ENCODE data around the gene NDUFB4.

GRCh38 chr3:120596853-120597223 lies 702 bp downstream of the NDUFB4 start:
- TF ChIP-seq, protein P1, sequence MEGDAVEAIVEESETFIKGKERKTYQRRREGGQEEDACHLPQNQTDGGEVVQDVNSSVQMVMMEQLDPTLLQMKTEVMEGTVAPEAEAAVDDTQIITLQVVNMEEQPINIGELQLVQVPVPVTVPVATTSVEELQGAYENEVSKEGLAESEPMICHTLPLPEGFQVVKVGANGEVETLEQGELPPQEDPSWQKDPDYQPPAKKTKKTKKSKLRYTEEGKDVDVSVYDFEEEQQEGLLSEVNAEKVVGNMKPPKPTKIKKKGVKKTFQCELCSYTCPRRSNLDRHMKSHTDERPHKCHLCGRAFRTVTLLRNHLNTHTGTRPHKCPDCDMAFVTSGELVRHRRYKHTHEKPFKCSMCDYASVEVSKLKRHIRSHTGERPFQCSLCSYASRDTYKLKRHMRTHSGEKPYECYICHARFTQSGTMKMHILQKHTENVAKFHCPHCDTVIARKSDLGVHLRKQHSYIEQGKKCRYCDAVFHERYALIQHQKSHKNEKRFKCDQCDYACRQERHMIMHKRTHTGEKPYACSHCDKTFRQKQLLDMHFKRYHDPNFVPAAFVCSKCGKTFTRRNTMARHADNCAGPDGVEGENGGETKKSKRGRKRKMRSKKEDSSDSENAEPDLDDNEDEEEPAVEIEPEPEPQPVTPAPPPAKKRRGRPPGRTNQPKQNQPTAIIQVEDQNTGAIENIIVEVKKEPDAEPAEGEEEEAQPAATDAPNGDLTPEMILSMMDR (IDR thresholded peaks at IDR 0.05), result no peak
- TF ChIP-seq POLR2A (IDR thresholded peaks at IDR 0.05), result no peak

Measured in right lobe of liver (tissue), 4 donors.